Measurements from ENCODE around the gene PTCD2.

DNA sequence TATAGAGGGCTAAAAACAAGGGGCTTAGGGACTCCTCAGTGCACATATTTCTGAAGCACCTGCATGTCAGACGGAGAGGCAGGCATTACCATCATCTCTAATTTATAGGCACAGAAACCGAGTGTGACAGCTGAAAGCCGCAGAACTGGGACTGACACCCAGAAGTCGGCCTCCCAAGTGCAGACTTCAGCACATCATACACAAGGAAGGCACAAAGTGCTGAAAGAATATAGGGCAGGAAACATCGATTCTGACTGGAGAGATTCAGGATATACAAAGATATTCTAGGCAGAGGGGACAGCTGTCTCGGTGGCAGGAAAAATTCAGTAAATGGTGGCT is 11.4 kb upstream of the PTCD2 start:
- TF ChIP-seq, protein P1, sequence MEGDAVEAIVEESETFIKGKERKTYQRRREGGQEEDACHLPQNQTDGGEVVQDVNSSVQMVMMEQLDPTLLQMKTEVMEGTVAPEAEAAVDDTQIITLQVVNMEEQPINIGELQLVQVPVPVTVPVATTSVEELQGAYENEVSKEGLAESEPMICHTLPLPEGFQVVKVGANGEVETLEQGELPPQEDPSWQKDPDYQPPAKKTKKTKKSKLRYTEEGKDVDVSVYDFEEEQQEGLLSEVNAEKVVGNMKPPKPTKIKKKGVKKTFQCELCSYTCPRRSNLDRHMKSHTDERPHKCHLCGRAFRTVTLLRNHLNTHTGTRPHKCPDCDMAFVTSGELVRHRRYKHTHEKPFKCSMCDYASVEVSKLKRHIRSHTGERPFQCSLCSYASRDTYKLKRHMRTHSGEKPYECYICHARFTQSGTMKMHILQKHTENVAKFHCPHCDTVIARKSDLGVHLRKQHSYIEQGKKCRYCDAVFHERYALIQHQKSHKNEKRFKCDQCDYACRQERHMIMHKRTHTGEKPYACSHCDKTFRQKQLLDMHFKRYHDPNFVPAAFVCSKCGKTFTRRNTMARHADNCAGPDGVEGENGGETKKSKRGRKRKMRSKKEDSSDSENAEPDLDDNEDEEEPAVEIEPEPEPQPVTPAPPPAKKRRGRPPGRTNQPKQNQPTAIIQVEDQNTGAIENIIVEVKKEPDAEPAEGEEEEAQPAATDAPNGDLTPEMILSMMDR (IDR thresholded peaks at IDR 0.05), result no peak
- TF ChIP-seq POLR2A (IDR thresholded peaks at IDR 0.05) (no peak), POLR2AphosphoS5 (IDR thresholded peaks at IDR 0.05) (no peak), EP300 (IDR thresholded peaks at IDR 0.05; ENCODE audit: low read depth) (no peak)
